ENCODE measurements around the gene HNRNPAB. TPM values are rescaled to one million over a fixed set of nuclear protein-coding genes. Genes with fewer than 3 reads are reported as not detected.
"Not testable (repeated sequence)": the region's sequence is repeated elsewhere in the genome, so short reads cannot be mapped to it uniquely, and the experiment has no call there.

The HNRNPAB gene
- total RNA-seq, 1 donor from 2014 or later = 55.0 TPM

DNA sequence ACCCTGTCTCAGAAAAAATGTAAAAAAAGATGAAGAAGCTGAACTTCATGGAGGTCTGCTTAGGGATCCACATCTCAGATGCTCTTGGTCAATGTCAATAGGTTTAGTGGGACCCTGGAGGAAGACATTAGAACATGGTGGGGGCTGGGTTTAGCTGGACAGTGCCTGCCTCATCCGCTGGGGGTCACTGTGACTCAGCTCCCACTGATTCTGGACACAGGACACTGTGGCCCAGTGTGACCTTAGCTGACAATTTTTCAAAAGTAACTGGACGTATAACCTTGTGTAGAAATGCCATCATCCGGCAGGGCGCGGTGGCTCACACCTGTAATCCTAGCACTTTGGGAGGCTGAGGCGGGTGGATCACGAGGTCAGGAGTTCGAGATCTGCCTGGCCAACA, 7.3 kb upstream of the HNRNPAB start:
- DNase-seq = peak; percentile 34

GRCh38 chr5:178198151-178198550, 6.2 kb upstream of the HNRNPAB start:
- DNase-seq = not testable (repeated sequence)

GRCh38 chr5:178198706-178199105, 5.6 kb upstream of the HNRNPAB start:
- no peak for DNase-seq

- DNase-seq = no peak
These were observed 4.5 kb upstream of the HNRNPAB start for GRCh38 chr5:178199581-178200434.

DNA sequence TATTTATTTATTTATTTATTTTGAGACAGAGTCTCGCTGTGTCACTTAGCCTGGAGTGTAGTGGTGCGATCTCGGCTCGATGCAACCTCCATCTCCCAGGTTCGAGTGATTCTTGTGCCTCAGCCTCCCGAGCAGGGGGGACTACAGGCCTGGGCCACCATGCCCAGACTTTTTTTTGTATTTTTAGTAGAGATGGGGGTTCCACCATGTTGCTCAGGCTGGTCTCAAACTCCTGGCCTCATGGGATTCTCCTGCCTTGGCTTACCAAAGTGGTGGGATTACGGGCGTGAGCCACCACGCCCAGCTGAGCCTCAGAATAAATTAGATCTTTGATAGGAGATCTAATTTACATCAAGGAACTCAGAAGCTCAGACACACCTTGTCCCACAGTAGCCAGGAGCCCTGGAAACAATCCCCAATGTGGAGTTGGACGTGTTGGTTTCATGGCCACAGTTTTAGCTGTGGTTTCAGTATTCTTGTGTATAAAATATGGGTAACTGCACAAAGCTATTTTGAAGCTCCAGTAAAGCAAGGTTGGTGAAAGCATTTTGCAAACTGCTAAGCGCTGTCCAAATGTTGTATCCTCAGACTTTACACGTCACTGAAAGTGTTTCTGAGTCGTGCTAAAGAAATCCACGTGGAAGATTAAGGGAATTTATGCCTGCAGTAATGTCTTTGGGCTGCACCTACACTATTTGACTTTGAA, 3.0 kb upstream of the HNRNPAB start:
- no peak for DNase-seq

GRCh38 chr5:178201927-178202235, 2.5 kb upstream of the HNRNPAB start:
- no peak for DNase-seq

GRCh38 chr5:178202541-178202940, 1.8 kb upstream of the HNRNPAB start:
- DNase-seq = no peak

- no peak for DNase-seq
These were observed 607 bp upstream of the HNRNPAB start for GRCh38 chr5:178203670-178204181.

DNA sequence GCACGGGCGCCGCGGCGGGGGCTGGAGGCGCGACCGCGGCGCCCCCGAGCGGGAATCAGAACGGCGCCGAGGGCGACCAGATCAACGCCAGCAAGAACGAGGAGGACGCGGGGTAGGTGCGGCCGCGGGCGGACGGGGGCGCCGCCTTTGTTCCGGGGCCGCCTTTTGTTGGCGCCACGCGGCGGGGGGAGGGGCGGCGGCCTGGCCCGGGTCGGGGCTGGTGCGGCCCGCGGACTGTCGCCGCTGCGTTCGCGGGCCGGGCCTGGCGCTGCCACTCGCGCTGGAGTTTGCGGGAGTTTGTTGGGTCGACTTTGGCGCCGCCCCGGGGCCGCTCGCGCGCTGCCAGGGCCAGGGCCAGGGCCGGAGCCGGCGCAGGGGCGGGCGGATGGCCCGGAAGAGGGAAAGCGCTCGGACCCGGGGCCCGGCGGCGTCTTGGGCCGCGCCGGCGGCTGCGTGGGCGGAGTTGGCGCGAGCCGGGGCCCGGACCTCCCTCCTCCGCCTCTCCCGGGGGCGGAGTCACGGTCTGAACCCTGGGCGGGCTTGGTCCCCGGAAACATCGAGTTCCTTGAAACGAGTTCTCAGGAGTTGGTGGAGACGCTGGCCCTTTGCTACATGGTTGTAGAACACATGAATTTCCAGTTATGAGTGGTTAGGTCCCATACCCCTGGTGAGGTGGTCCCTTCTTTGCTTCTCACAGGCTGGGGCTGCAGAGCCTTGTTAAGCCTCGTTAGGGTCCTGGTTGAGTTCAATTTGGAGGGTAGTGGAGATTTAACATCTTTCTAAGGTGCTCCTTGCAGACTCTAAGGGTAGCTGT, 809 bp downstream of the HNRNPAB start:
- DNase-seq = peak; percentile 66

DNA sequence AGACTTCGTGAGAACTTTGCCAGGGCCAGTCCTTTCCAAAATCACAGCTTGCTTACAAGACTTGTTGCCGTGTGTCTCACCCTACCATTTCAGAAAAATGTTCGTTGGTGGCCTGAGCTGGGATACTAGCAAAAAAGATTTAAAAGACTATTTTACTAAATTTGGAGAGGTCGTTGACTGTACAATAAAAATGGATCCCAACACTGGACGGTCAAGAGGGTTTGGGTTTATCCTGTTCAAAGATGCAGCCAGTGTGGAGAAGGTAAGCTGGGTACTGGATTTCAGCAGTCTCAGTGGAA, 1.4 kb downstream of the HNRNPAB start:
- DNase-seq = no peak

GRCh38 chr5:178206166-178207101, 2.1 kb downstream of the HNRNPAB start:
- no peak for DNase-seq

GRCh38 chr5:178207183-178207916, 3.0 kb downstream of the HNRNPAB start:
- peak; percentile 86 for DNase-seq

GRCh38 chr5:178207917-178208280, 3.6 kb downstream of the HNRNPAB start:
- no peak for DNase-seq

- DNase-seq = peak; percentile 35
These were observed 4.4 kb downstream of the HNRNPAB start for GRCh38 chr5:178208540-178209227.

- DNase-seq = no peak
These were observed 5.2 kb downstream of the HNRNPAB start for GRCh38 chr5:178209334-178210072.

DNA sequence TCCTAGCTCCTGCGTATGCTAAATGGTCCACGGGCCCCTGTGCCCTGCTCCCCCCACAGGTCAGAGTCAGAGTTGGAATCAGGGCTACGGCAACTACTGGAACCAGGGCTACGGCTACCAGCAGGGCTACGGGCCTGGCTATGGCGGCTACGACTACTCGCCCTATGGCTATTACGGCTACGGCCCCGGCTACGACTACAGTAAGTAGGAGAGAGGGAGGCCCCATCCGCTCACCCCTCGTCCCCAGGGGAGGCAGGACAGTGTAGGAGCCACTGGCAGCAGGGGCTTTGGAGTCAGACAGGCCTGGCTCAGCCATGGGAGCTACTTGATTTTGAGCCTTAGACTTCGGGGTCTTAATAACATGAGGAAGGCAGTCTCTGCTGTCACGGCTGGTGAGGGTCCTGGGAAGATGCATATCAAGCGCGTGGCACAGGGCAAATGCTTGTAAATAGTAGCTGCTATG, 5.8 kb downstream of the HNRNPAB start:
- no peak for DNase-seq

- DNase-seq = no peak
These were observed 6.4 kb downstream of the HNRNPAB start for GRCh38 chr5:178210686-178211085.

- DNase-seq = no peak
These were observed 7.0 kb downstream of the HNRNPAB start for GRCh38 chr5:178211095-178212048.
